Left kidney (tissue), 2 donors: Measurements from ENCODE around the gene SLC9A7. TPM values are rescaled to one million over a fixed set of nuclear protein-coding genes. Genes with fewer than 3 reads are reported as not detected.

Experiments used
- DNase-seq: peaks from one replicate; pipeline ENCODE4 v3.0.0-alpha.2; 2013
- polyA plus RNA-seq: library from polyadenylated mRNA; unstranded; fragments of 120-200 nt; gene quantifications from one replicate; pipeline ENCODE4 v1.2.1, GENCODE V29; 2013; ENCODE audit not compliant: insufficient read length

The SLC9A7 gene
- polyA plus RNA-seq, 1 donor, result 4.6 TPM

- DNase-seq, result no peak
Measured at GRCh38 chrX:46602468-46603102, 156.3 kb downstream of the SLC9A7 start.

DNA sequence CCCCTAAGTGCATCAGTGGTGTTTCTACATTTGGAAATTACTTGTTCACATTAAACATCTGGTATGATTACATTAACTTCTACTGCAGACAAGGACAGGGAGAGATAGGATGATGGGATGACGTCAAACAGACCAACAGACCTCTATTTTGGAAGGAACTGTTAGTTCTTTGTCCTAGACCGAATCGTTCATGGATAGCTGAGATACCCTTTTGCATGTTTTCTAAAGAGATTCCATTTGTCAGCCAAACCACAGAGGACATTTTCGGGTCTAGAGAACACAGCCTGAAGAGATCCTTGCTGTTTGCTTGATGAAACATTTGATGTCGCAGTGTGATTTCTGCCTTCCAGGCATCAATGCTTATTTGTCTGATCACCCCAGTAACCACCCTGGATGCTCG is 157.6 kb downstream of the SLC9A7 start:
- DNase-seq, result no peak

GRCh38 chrX:46599051-46599560 is 159.8 kb downstream of the SLC9A7 start:
- DNase-seq, result no peak

- DNase-seq, result no peak
Measured at GRCh38 chrX:46597771-46598170, 161.1 kb downstream of the SLC9A7 start.

DNA sequence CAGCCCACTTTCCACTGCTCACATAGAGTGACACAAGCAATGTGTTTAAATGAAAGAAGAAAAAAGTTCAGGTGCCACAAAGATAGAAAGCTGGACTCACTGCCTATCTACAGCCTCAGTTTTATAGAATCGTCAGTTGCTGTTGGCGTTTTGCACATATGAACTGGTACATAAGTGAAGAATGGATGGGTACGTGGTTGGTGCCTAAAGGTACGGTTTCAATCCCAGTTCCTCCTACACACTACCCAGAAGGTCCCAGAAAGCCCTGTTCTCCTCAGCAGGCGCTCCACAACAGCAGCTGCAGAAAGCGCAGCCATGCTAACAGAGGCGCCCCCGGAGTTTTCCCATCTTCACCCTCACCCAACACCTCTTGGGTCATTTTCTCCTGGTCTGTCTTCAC is 161.7 kb downstream of the SLC9A7 start:
- DNase-seq, result no peak

DNA sequence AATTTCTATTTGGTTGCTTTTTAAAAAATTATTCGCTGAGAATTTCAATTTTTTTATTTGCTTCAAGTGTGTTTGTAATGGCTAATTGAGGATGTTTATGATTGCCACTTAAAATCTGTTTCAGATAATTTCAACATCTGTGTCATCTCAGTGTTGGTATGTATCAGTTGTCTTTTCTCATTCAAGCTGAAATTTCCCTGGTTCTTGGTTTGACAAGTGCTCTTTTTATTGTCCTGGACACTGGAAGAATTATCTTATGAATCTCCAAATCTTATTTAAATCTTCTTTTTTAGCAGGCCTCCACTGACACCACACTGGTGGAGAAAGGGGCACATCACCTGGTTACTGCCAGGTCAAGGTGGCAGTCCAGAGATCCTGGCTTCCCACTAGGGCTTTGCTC is 163.8 kb downstream of the SLC9A7 start:
- no peak for DNase-seq

DNA sequence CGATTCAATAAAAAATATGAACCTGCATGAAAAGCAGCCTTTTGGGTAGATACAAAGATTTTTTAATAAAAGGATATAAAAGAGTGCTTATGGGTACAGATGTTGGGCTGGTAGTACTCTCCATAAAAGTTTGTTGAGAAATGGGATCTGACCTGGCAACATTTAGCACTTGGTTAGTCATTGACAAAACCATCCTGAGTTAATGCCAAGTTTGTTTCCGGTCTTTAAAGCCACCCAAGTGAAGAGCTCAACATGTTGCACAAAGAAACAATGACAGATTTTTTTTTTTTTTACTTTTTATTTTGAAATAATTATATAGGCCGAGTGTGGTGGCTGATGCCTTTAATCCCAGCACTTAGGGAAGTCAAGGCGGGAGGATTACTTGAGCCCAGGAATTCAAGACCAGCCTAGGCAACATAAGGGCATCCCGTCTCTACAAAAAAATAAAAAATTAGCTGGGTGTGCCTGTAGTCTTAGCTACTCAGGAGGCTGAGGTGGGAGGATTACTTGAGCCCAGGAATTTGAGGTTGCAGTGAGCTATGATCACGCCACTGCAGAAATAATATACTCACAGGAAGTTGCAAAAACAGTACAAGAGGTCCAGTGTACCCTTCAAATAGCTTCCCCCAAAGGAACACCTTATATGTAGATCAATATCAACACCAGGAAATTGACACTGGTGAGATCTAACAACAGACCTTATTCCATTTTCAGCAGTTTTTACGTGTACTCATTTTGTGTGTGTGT is 168.8 kb downstream of the SLC9A7 start:
- DNase-seq, result no peak

DNA sequence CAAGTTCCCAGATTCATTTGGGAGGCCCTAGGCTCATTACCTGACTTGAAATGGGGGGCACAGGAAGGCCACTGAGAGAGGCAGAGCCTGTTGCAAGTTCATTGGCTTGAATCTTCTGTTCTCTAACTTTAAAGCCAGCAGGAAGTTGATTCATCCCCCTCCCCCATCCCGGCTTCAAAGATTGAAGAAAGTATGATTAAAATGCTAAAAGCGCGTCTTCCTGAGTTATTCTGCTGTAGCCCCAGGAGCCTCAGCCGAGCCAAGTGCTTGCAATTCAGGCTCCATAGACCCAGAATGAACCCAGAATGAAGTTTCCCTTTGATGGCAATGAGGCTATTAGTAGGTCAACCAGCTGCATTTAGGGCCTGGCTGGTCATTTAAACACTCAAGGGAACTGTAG is 170.7 kb downstream of the SLC9A7 start:
- DNase-seq, result no peak

DNA sequence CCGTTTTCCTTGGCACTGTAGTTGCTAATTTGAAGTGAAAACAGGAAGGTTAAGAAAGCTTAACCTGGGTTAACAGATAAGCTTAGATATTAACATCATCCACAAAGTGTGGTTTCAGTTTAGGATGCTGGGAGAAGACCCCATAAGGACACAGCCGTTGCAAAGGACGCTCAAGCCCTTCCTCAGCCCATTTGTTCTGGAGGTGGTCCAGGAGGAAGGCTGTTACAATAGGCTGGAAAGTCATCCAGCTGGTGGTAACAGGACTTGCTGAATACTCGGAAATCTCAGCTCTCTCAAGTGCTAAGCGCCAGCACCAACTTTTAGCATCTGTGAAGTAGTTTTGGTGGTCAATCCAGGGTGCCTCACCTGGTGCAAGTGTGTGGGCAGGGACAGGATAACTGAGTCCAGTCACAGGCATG is 171.2 kb downstream of the SLC9A7 start:
- DNase-seq, result no peak

DNA sequence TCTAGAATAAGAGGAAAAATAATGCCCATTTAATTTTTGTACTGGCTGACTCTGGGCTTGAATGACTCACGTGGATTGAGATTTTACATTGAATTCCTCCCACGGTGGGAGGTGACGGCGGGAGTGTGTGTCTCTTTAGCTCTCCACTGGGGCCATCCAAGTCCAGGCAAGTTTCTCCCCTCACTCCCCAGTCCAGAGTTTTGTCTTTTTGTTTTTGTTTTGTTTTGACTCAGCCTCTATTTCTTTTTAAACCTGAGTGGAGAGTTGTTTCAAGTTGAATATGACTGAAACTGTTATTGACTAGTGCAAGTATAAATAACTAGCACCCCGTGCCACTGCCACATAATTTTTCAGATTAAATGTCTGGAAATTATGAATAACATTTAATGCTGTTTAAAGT is 171.8 kb downstream of the SLC9A7 start:
- no peak for DNase-seq

DNA sequence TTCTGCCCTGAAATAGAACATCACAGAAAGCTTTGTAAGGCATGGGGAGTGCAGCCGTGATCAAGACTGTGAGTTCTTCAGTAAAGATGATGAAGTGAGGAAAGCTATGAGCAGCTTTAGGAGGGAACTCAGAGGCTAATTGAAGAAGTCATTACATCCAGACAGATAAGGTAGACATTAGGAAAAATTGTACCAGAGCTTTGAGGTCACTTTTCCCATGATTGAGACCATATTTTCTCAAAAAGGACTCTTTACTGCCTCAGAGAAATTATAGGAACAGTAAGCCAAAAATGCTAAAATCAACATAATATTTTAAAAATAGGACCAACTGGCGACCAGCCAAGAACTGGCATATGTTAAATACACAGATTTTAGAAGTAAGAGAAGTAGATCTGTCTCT is 174.2 kb downstream of the SLC9A7 start:
- no peak for DNase-seq

DNA sequence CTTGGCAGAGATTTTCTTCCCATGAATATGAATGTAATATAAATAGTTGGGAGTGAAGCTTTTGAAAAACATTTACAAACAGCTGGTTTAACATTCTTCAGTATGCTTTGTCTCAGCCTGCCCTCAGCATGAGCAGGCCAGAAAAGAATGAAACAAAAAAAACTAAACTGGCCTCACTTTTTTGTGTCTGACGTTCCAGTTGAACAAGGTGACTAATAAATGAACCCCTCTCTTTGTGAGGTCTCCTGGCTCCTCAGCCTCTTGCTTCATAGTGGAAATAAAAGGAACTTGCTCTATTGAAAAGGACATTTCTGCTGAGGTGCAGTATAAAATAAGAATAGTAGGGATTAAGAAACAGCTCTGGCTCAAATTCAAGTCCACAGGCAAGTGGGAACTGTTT is 176.0 kb downstream of the SLC9A7 start:
- DNase-seq, result no peak

DNA sequence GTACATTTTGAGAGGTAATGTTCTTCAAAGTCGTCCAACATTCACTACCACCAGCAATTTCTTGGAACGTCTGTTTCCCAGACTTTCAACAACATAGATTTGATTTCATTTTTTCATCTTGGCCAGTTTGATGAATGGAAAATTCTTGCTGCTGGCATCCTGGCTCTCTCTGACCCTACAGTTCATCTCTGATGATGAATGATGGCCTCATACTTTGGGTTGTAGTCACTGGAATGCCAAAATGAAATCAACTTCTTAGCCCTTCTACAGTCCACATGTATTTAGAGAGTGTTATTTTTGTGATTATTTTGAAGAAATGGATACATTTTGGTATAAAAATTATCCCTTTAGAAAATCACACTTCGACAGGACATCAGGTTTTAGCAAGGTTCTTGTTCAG is 176.6 kb downstream of the SLC9A7 start:
- no peak for DNase-seq

DNA sequence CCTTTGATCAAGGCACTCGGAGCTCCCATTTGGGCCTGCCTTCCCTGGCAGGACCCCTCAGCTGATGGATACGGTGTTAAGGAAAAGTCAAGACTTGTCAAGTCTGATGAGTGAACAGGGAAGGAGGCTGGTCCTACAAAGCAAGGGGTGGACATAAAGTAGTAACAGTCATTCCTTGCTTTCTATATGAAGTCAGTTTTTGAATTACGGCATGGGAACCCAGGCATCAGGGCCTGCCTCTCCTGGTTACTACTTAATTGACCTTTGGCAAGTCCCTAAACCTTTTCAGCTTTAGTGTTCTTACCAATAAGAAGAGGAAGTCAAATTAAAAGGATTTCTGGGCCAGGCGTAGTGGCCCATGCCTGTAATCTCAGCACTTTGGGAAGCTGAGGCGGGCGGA is 178.3 kb downstream of the SLC9A7 start:
- DNase-seq, result no peak

- no peak for DNase-seq
Measured at GRCh38 chrX:46579250-46579649, 179.7 kb downstream of the SLC9A7 start.

- DNase-seq, result no peak
Measured at GRCh38 chrX:46577221-46578005, 181.5 kb downstream of the SLC9A7 start.

DNA sequence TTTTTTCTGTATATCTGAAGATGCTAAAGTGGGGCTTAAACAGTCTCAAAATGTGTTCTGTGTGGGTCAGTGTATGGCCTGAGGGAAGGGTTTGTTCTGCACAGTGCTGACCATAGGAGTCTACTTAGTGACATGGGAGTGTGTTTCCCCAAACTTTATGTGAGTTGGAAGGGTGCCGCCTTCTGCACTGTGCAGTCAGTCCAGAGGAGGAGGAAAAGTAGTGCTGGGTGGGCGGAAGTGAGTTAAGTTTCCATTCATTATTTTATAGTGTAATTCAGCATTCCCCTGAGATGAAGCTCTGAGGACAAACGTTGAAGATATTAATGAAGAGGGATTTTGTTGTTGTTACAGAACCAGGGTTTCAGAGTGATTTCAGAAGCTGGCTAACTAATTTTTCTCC is 182.5 kb downstream of the SLC9A7 start:
- no peak for DNase-seq

GRCh38 chrX:46575991-46576392 is 182.9 kb downstream of the SLC9A7 start:
- DNase-seq, result no peak

GRCh38 chrX:46575586-46575985 is 183.3 kb downstream of the SLC9A7 start:
- DNase-seq, result no peak

GRCh38 chrX:46574774-46575381 is 184.0 kb downstream of the SLC9A7 start:
- no peak for DNase-seq

GRCh38 chrX:46573892-46574773 is 184.8 kb downstream of the SLC9A7 start:
- no peak for DNase-seq
